ENCODE data around the gene MORC3.

Gene MORC3

GRCh38 chr21:36411301-36411700, 91.3 kb downstream of the MORC3 start:
- Histone ChIP-seq H3K4me3 (no peak overlapping the region), H3K27ac (no peak overlapping the region)

- Histone ChIP-seq H3K4me3 (no peak overlapping the region), H3K27ac (no peak overlapping the region)
These were observed 92.9 kb downstream of the MORC3 start for GRCh38 chr21:36412916-36413315.

GRCh38 chr21:36415375-36415774, 95.4 kb downstream of the MORC3 start:
- H3K4me3 ChIP-seq = no peak overlapping the region
- H3K27ac ChIP-seq = no peak overlapping the region

- Histone ChIP-seq H3K27ac (no peak overlapping the region), H3K4me3 (no peak overlapping the region)
These were observed 99.2 kb downstream of the MORC3 start for GRCh38 chr21:36419241-36419640.

- no peak overlapping the region for H3K27ac ChIP-seq
- no peak overlapping the region for H3K4me3 ChIP-seq
These were observed 100.0 kb downstream of the MORC3 start for GRCh38 chr21:36419996-36420395.

- Histone ChIP-seq H3K4me3 (no peak overlapping the region), H3K27ac (no peak overlapping the region)
These were observed 100.8 kb downstream of the MORC3 start for GRCh38 chr21:36420571-36421339.

- Histone ChIP-seq H3K27ac (no peak overlapping the region), H3K4me3 (no peak overlapping the region)
These were observed 102.5 kb downstream of the MORC3 start for GRCh38 chr21:36422279-36423098.

GRCh38 chr21:36423771-36424433, 103.9 kb downstream of the MORC3 start:
- Histone ChIP-seq H3K27ac (no peak overlapping the region), H3K4me3 (no peak overlapping the region)

- H3K4me3 ChIP-seq = no peak overlapping the region
- H3K27ac ChIP-seq = no peak overlapping the region
These were observed 104.6 kb downstream of the MORC3 start for GRCh38 chr21:36424592-36424991.

GRCh38 chr21:36425286-36425685, 105.3 kb downstream of the MORC3 start:
- Histone ChIP-seq H3K27ac (no peak overlapping the region), H3K4me3 (no peak overlapping the region)

All from skin epidermis (tissue), 12 donors.